Activated T-helper 17 cell treated with anti-CD3 and anti-CD28 coated beads, Interleukin-2, amount 50 U/mL, for 72 hours (primary cell): ENCODE data around the gene ZNF280B. TPM values are rescaled to one million over a fixed set of nuclear protein-coding genes. Genes with fewer than 3 reads are reported as not detected.
"Not testable (repeated sequence)": the region's sequence is repeated elsewhere in the genome, so short reads cannot be mapped to it uniquely, and the experiment has no call there.

Source experiments
- ATAC-seq: fragments of 150-1000 bp; cut with Tn5 transposase; replicated peaks from 2 replicates; pipeline ENCODE4 v1.10.0; 2021; ENCODE audit warnings: mild to moderate bottlenecking, moderate library complexity
- H3K27ac Mint-ChIP-seq: one replicate; pipeline ENCODE4 v1.8.0; 2022; ENCODE audit warnings: mixed read lengths
- H3K27me3 Mint-ChIP-seq: one replicate; pipeline ENCODE4 v1.8.0; 2022; ENCODE audit warnings: mixed read lengths
- H3K36me3 Mint-ChIP-seq: one replicate; pipeline ENCODE4 v1.8.0; 2022; ENCODE audit warnings: low read depth, mild to moderate bottlenecking, mixed read lengths
- H3K4me1 Mint-ChIP-seq: one replicate; pipeline ENCODE4 v1.8.0; 2022; ENCODE audit warnings: mixed read lengths
- H3K4me3 Mint-ChIP-seq: one replicate; pipeline ENCODE4 v1.8.0; 2022; ENCODE audit warnings: mild to moderate bottlenecking, mixed read lengths
- H3K9me3 Mint-ChIP-seq: one replicate; pipeline ENCODE4 v1.8.0; 2022; ENCODE audit warnings: mixed read lengths
- total RNA-seq, 2 donors: library from RNA; stranded (reverse); gene quantifications; one replicate each; pipeline ENCODE4 v1.2.3, GENCODE V29; 2022

Gene ZNF280B
- total RNA-seq, 2 donors from 2014 or later: 2.4 to 4.1 TPM

GRCh38 chr22:22506736-22507135 is 1.8 kb downstream of the ZNF280B start:
- H3K27me3 Mint-ChIP-seq: no peaks in the 10 kb centered on the region
- no peak for ATAC-seq
- no peaks in the 10 kb centered on the region for H3K4me1 Mint-ChIP-seq
- no peak overlapping the region for H3K4me3 Mint-ChIP-seq
- peaks cover 33% of the 10 kb centered on the region for H3K36me3 Mint-ChIP-seq
- no peak overlapping the region for H3K27ac Mint-ChIP-seq
- H3K9me3 Mint-ChIP-seq: no peaks in the 10 kb centered on the region

GRCh38 chr22:22498267-22498666 is 10.3 kb downstream of the ZNF280B start:
- H3K4me3 Mint-ChIP-seq: no peak overlapping the region
- peaks cover 11% of the 10 kb centered on the region for H3K36me3 Mint-ChIP-seq
- no peaks in the 10 kb centered on the region for H3K9me3 Mint-ChIP-seq
- H3K27me3 Mint-ChIP-seq: no peaks in the 10 kb centered on the region
- no peak for ATAC-seq
- no peak overlapping the region for H3K27ac Mint-ChIP-seq
- H3K4me1 Mint-ChIP-seq: no peaks in the 10 kb centered on the region

- not testable (repeated sequence) for H3K27ac Mint-ChIP-seq, ATAC-seq, H3K9me3 Mint-ChIP-seq, H3K4me3 Mint-ChIP-seq, H3K27me3 Mint-ChIP-seq, H3K4me1 Mint-ChIP-seq
- peaks cover 52% of the 10 kb centered on the region for H3K36me3 Mint-ChIP-seq
Observed at GRCh38 chr22:22491589-22491988, 17.0 kb downstream of the ZNF280B start.

GRCh38 chr22:22488736-22489135 is 19.8 kb downstream of the ZNF280B start:
- H3K27me3 Mint-ChIP-seq: no peaks in the 10 kb centered on the region
- H3K27ac Mint-ChIP-seq: no peak overlapping the region
- ATAC-seq: no peak
- no peaks in the 10 kb centered on the region for H3K9me3 Mint-ChIP-seq
- no peaks in the 10 kb centered on the region for H3K4me1 Mint-ChIP-seq
- peaks cover 50% of the 10 kb centered on the region for H3K36me3 Mint-ChIP-seq
- H3K4me3 Mint-ChIP-seq: no peak overlapping the region

GRCh38 chr22:22487869-22488597 is 20.5 kb downstream of the ZNF280B start:
- Mint-ChIP-seq H3K36me3 (peaks cover 43% of the 10 kb centered on the region), H3K4me3 (no peak overlapping the region), H3K4me1 (no peaks in the 10 kb centered on the region), H3K9me3 (no peaks in the 10 kb centered on the region), H3K27me3 (no peaks in the 10 kb centered on the region), H3K27ac (no peak overlapping the region)
- ATAC-seq: no peak

- no peak for ATAC-seq
- Mint-ChIP-seq H3K27ac (no peak overlapping the region), H3K4me1 (no peaks in the 10 kb centered on the region), H3K36me3 (peaks cover 38% of the 10 kb centered on the region), H3K9me3 (no peaks in the 10 kb centered on the region), H3K27me3 (no peaks in the 10 kb centered on the region), H3K4me3 (no peak overlapping the region)
Observed at GRCh38 chr22:22487059-22487458, 21.5 kb downstream of the ZNF280B start.

GRCh38 chr22:22486132-22486899 is 22.2 kb downstream of the ZNF280B start:
- H3K36me3 Mint-ChIP-seq: peaks cover 32% of the 10 kb centered on the region
- no peak overlapping the region for H3K4me3 Mint-ChIP-seq
- no peaks in the 10 kb centered on the region for H3K4me1 Mint-ChIP-seq
- no peaks in the 10 kb centered on the region for H3K9me3 Mint-ChIP-seq
- ATAC-seq: no peak
- no peak overlapping the region for H3K27ac Mint-ChIP-seq
- H3K27me3 Mint-ChIP-seq: no peaks in the 10 kb centered on the region

- H3K27ac Mint-ChIP-seq: no peak overlapping the region
- peaks cover 25% of the 10 kb centered on the region for H3K36me3 Mint-ChIP-seq
- no peaks in the 10 kb centered on the region for H3K27me3 Mint-ChIP-seq
- H3K9me3 Mint-ChIP-seq: no peaks in the 10 kb centered on the region
- no peak overlapping the region for H3K4me3 Mint-ChIP-seq
- H3K4me1 Mint-ChIP-seq: no peaks in the 10 kb centered on the region
- ATAC-seq: no peak
Observed at GRCh38 chr22:22485524-22485923, 23.0 kb downstream of the ZNF280B start.

- Mint-ChIP-seq H3K4me3 (no peak overlapping the region), H3K4me1 (no peaks in the 10 kb centered on the region), H3K36me3 (peaks cover 18% of the 10 kb centered on the region), H3K27me3 (no peaks in the 10 kb centered on the region), H3K27ac (no peak overlapping the region), H3K9me3 (no peaks in the 10 kb centered on the region)
- no peak for ATAC-seq
Observed at GRCh38 chr22:22484023-22484422, 24.5 kb downstream of the ZNF280B start.

- no peak overlapping the region for H3K4me3 Mint-ChIP-seq
- no peaks in the 10 kb centered on the region for H3K9me3 Mint-ChIP-seq
- H3K36me3 Mint-ChIP-seq: no peaks in the 10 kb centered on the region
- no peak for ATAC-seq
- H3K27ac Mint-ChIP-seq: no peak overlapping the region
- no peaks in the 10 kb centered on the region for H3K4me1 Mint-ChIP-seq
- no peaks in the 10 kb centered on the region for H3K27me3 Mint-ChIP-seq
Observed at GRCh38 chr22:22480940-22481339, 27.6 kb downstream of the ZNF280B start.

- no peak overlapping the region for H3K27ac Mint-ChIP-seq
- no peaks in the 10 kb centered on the region for H3K9me3 Mint-ChIP-seq
- no peak for ATAC-seq
- H3K4me1 Mint-ChIP-seq: no peaks in the 10 kb centered on the region
- H3K27me3 Mint-ChIP-seq: no peaks in the 10 kb centered on the region
- no peak overlapping the region for H3K4me3 Mint-ChIP-seq
- no peaks in the 10 kb centered on the region for H3K36me3 Mint-ChIP-seq
Observed at GRCh38 chr22:22479999-22480532, 28.5 kb downstream of the ZNF280B start.

- no peak for ATAC-seq
Observed at GRCh38 chr22:22479116-22479515, 29.4 kb downstream of the ZNF280B start.

GRCh38 chr22:22478470-22478869 is 30.1 kb downstream of the ZNF280B start:
- no peak for ATAC-seq
- Mint-ChIP-seq H3K4me1 (no peaks in the 10 kb centered on the region), H3K4me3 (no peak overlapping the region), H3K27me3 (no peaks in the 10 kb centered on the region), H3K36me3 (no peaks in the 10 kb centered on the region), H3K9me3 (no peaks in the 10 kb centered on the region), H3K27ac (no peak overlapping the region)

More at GRCh38 chr22:22479116-22479515, 29.4 kb downstream of the ZNF280B start:
- no peak overlapping the region for H3K27ac Mint-ChIP-seq
- H3K4me1 Mint-ChIP-seq: no peaks in the 10 kb centered on the region
- H3K4me3 Mint-ChIP-seq: no peak overlapping the region
- no peaks in the 10 kb centered on the region for H3K27me3 Mint-ChIP-seq
- no peaks in the 10 kb centered on the region for H3K9me3 Mint-ChIP-seq
- H3K36me3 Mint-ChIP-seq: no peaks in the 10 kb centered on the region

- Mint-ChIP-seq H3K36me3 (no peaks in the 10 kb centered on the region), H3K4me3 (no peak overlapping the region), H3K27me3 (peaks cover 6% of the 10 kb centered on the region), H3K27ac (no peak overlapping the region), H3K4me1 (no peaks in the 10 kb centered on the region), H3K9me3 (peaks cover 2% of the 10 kb centered on the region)
- ATAC-seq: no peak
Observed at GRCh38 chr22:22474733-22475132, 33.8 kb downstream of the ZNF280B start.

- H3K4me3 Mint-ChIP-seq, H3K4me1 Mint-ChIP-seq, H3K27ac Mint-ChIP-seq, ATAC-seq, H3K36me3 Mint-ChIP-seq, H3K9me3 Mint-ChIP-seq: not testable (repeated sequence)
- peaks cover 18% of the 10 kb centered on the region for H3K27me3 Mint-ChIP-seq
Observed at GRCh38 chr22:22471104-22471503, 37.4 kb downstream of the ZNF280B start.
